HG02763 (cell line): ENCODE data around the gene HIRA.
"Not testable (repeated sequence)": the region's sequence is repeated elsewhere in the genome, so short reads cannot be mapped to it uniquely, and the experiment has no call there.

Source experiments
- ATAC-seq: cut with Tn5 transposase; IDR thresholded peaks from one replicate; pipeline ENCODE4 v1.9.1; 2021; ENCODE audit warnings: mild to moderate bottlenecking, moderate library complexity; ENCODE audit not compliant: unreplicated experiment

The HIRA gene

DNA sequence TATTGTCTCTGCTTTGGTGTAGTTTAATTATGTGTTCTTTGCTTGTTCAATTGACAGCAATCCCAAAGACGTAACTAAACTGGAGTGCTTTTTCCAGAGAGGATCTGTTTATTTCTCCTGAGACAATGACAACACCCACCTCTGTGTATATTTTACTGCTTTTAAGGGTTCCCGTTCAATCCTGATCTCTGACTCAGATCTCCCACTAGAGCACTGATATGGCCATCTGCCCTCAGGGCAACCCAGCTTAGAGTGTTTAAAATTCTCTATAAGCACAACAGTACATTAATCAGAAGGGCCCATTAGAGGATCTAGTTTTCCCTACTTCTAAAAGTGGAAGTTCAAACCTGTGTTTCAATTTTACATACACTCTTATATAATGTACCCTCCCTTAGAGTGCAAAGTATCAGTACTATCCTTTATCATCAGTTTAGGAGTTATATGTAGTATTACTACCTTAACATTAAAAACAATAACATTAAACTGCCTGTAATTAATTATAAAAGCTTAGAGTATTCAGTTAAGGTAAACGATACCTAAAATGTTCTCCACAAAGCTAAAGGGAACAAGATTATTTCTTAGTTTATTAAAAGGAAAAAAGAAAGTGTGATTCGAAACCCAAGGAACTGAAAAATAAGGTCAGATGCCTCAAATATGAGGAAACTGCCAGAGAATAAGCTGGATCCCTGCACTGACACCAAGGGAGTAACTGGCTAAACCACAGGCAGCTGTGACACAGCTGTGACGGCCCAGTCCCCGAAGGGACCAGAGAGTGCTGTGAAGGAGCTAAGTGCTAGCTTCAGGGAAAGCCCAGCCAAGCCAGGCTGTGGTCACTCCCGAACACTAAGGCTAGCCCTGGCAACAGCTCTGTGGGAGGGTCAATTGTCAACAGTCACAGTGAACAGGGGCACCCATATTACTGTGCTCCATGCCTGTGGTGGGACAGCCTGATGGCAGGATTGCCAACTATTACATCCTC, 32.2 kb upstream of the HIRA start:
- ATAC-seq = no peak

DNA sequence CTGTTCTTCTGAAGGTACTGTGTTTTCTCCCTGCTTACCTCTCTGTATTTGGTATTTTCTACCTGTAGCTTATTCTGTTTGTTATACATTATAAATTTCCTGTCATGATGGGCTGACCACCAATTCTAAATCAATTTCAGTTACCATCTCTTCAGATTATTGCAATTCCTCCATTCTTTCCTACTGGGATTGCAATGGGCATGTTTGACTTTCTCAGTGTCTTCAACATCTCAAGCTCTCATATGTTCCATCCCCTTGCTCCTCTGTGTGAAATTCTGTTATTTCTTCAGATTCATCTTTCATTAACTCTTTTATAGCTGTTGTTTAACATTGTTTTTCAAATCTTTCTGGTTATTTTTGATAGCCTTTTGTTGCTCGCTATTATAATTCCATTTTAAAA, 31.5 kb upstream of the HIRA start:
- ATAC-seq = no peak

DNA sequence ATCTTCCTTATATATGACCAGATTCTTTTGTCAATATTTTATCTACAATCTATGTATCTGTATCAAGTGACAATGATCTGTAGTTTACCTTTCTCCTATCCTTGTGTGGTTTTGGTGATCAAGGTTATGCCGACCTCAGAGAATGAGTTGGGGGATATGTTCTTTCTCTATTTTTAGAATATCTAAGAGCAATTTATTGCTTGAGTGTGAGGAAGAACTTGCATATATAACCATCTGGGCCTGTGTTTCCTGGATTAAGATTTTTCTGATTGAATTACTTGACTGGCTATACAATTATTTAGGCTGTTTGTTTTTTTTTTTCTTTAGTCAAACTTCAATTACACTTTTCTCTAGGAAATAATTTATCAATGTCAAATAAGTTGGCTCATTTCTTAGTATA, 30.0 kb upstream of the HIRA start:
- ATAC-seq = no peak

DNA sequence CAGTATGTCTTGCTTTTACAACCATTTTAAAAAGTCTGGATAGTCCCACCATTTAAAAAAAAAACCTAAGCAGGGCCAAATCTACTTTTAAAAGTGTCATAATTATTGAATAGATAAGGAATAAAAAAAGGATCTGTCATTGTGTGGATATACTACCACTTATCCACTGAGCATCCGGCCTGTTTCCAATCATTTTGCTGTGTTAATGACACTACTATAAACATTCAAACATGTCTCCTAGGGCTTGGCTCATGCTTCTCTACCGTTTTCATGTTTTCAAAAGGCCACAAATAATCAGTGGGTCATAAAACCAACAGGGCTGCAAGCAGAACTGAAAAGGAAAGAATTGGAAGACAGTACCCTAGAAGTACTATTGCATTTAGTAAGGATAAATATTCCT, 28.5 kb upstream of the HIRA start:
- no peak for ATAC-seq

DNA sequence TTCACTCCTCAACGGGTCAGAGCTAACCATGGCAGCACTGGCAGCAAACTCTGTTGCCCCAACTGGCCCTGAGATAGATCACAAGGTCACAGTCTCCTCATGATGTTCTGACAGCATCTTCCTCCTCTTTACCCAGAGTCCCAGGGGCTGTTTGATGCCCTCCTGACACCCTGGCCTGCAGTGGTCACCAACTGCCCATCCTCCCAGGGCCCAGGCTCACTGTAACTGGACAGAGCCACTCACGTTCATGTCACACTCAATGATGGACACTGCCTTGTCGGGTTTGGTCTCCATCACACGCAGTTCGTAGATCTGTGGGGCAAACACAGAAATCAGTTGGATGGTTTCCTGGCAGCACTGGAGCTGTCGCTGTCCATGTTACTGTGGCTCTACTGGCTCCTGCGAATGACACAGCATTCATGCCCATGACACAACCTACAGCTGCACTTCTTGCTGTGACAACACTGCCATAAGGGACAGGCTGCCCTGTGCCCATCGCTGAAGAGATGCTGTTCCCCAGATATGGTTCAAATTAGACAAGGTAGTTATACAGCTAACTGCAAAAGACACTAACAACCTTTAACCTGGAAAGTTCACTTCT, 26.4 kb upstream of the HIRA start:
- no peak for ATAC-seq

DNA sequence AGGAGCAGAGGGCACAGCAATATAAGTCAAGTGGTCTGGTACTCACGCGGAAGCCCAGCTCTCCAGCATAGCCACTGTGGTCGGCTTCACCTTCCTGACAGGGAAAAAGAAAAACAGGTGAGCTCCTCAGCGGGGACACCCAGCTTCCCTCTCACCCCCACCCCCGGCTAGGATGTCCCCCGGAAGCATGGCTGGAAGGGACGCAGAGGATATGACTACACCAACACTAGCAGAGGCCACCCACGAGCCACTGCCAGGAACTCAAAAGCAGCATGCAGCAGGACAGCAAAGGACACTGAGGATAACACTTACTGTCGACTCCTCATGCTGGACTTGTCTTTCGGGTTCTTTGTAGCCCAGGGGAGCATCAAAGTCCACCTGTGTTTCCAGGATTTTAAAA, 25.0 kb upstream of the HIRA start:
- no peak for ATAC-seq

DNA sequence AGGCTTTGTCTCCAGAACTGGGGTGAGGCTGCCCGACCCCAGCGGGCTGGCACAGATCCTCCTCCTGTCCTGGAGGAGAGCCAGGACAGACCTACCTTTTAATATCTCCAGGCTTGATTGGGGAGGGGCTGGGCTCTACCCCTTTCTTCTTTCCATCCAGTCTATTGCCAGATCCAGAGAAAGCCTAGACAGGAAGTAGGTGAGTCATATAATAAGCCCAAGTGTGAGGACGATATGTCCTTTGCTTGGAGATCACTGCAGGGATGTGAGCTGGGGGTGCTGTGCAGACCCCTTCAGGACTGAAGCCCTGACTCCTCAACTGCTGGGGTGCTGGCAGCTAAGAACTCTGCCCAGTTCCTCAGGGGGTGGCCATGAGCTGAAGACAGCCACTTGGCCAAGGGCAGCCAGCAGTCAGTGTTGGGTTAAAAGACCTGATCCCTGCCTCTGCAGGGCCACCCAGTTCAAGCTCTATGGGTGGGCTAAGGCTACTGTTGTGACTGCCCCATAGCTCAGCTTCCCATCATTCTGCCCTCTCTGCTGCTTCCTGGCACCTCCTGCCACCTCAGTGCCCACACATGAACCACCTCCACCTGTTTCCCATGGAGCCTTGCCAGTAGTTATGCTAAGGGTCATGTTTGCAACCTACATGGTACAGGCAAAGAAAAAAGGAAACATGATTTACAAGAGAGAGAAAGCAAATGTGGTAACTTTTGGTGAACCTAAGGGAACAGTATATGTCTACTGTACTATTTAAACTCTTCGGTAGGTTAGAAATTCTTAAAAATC, 24.2 kb upstream of the HIRA start:
- no peak for ATAC-seq

DNA sequence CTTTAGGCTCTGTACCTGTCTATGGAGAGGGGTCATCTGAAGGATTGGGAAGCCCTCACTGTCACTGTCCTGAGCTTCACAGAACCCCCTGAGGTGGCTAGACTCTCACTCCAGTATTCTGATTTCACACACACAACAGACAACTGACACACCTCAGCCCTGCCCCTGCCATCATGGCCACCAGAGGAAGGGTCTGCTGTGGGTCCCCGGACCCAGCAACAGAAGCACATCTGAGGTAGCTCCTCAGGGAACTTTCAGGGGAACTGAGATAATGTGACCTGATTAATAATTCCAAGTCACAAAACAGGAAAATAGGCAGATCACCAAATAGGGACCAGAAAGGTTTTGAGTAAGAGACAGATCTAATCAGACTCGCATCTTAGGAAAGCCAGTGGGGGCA, 23.5 kb upstream of the HIRA start:
- no peak for ATAC-seq

DNA sequence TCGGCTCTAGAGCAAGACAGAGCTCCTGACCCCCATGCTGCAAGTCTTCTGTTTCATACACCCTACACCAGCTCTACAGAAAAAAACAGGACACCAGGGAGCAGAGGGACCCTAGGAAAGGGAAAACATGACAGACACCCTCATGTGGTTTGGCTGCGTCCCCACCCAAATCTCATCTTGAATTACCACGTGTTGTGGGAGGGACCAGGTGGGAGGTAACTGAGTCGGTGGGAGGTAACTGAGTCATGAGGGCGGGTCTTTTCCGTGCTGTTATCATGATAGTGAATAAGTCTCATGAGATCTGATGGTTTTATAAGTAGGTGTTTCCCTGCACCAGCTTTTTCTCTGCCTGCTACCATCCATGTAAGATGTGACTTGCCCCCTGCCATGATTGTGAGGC, 22.6 kb upstream of the HIRA start:
- ATAC-seq = no peak

DNA sequence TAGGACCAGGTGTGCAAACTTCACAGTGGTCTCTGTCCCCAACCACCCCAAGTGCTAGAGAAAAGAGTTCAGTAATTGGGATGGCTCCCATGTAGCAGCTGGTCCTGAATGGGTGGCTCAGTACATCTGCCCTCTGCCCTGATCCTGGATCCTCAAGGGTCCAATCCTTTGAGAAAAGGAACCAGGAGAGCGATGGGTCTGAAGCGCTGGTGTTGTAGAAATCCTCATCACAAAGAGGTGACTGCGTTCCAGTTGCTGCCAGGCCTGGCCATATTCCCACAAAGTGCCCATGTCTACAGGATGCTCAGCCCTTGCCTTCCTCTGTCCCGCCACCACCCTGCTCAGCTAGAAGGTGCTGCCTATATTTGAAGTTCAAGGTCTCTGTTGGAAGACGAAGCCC, 22.2 kb upstream of the HIRA start:
- no peak for ATAC-seq

DNA sequence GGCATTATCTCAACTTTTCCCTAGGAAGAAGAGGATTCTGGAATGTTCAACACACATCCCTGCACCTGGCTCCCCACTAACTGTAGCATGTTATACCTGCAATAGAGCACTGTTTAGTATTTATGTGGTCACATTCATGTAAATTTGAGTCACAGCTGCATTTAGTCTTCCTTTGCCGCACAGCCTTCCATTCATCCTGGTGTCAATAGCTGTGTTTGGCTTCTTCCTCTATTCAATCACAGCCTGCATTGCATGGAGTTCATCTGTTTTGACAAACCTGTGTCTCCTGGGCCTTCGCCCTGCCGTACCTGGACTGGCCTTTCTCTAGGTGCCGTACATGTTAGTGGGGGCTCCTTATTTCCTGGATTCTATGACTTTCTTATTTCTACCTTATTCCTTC, 20.0 kb upstream of the HIRA start:
- no peak for ATAC-seq

DNA sequence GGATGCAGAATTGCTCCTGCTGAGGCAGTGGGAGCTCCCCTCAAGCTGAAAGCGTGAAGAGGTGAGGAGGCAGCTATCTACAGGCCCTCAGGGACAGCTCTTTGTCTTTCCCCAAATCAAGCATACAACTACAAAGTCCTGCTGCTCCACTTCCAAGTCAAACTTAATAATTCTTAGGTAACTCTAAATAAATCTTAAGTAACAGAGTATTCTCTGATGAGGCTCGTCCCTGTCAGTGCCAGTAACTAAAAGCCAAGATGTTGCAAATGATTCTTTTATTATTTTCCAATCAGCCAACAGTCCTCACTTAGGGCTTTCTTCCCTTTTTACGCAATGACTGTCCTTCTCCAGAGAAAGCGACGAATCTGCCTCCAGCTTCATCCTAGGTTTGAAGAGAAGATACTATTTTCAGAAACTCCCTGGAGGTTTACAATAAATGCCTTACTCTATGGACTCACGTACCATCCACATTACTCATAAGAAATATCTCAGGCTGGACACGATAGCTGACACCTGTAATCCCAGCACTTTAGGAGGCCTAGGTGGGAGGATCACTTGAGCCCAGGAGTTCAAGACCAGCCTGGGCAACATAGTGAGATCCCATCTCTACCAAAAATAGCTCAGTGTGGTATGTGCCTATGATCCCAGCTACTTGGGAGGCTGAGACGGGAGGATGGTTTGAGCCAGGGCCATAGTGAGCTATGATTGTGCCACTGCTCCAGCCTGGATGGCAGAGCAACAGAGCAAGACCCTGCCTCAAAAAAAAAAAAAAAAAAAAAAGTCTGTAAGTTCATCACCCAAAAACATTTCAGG, 19.0 kb upstream of the HIRA start:
- ATAC-seq = no peak

DNA sequence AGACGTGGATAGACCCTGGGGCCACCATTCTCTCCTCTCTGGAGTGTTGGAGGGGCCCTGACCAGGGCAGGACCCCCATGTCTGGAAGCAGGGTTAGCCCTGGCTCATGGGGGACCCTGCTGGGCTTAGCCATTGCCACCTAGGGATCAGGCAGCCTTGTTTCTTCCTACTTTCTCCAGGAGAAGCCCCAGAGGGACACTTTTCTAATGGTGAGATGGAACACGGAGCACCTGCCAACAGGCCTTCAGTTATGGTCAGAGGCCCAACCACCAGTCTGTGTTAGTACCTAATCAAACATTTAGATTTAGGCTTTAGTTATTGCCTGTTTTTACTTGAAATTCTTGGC, 17.9 kb upstream of the HIRA start:
- no peak for ATAC-seq

DNA sequence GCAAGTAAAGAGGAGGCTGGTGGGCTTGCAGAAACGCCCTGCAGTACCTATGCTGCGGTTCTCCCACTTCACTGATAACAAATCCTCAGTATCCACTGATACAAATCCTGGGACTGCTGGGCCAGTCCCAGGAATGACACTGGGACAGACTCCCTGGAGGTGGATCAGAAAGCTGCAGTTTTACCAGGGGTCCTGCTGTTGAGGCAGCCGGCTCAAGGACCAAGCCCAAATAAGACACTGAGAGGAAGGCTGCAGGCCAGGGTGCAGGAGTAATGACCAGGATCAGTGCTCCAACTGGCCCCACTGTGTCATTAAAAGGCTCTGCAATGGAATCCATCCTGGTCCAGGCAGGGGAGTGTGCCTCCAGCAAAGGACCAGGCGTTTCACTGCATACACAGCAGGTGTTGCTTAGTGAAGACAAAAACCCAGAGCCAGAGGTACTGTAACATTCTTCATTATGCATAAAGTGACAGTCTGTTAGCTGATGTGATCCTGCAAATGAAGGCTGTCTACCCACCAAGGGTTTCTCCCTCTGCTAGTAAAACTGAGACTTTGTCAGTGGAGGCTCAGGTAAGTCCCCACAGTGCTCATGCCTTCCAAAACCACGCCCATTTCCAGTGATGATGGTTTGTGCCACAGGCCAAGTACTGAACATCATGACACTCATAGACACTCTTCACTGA, 17.3 kb upstream of the HIRA start:
- no peak for ATAC-seq

DNA sequence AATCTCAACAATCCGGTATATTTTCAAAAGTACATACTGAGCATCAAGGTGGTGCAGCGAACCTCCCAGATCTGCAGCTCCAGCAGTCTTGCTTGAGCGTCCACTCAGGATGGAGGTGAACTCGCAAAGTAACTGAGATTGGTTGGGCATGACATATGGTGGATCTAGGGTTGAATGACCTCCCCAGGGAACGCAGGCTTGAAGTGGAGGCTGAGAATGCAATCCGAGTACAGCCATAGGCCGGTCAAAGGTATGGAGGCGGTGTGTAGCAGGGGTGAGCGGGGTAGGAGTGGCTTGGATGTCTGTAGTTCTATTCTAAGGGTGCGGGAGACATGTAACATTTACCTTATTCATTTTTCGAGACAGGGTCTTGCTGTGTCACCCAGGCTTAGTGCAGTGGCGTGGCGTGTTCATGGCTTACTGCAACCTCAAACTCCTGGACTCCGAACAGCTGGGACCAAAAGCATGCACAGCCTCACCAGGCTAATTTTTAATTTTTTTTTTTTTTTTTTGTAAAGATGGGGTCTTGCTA, 16.6 kb upstream of the HIRA start:
- peak; percentile 19 for ATAC-seq

DNA sequence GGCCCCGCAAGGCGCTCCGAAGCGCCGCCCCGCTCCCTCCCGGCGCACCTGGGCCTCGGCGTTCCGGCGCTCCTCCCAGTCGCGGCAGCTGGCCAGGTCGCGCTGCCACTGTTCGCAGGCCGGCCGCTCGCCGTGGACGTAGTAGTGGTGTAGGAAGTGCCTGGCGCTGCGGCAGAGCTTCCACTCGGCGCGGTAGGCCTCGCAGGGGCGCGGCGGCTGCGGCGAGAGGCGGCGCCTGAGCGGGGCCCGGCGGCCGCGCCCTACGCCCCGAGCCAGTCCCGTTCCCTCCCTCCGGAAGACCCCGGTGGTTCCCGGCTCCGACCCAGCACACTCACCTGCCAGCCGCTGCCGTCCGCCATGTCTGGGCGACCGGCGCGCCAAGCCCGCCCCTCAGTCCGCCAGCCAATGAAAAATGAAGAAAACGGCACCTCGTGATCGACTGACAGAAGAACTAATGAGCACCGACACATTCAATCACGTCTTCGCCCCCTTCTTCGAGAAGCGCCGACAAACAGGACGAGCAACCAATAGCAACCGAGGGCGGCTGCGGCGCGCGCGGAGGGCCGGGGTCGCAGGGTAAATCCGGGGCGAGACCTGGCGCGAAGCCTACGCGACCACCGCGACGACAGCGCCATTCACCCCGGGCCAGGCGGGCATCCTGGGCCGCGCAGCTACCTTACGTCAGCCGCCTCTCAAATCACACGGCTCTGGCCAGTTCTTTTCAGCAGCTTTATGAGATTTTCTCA, 16.0 kb upstream of the HIRA start, which contains the start of gene C22orf39:
TSS of gene C22orf39 (minus strand) at position 382 of the 746 bp plus-strand sequence. CDS start at position 359, 23 bp downstream.
- peak; percentile 84 for ATAC-seq

DNA sequence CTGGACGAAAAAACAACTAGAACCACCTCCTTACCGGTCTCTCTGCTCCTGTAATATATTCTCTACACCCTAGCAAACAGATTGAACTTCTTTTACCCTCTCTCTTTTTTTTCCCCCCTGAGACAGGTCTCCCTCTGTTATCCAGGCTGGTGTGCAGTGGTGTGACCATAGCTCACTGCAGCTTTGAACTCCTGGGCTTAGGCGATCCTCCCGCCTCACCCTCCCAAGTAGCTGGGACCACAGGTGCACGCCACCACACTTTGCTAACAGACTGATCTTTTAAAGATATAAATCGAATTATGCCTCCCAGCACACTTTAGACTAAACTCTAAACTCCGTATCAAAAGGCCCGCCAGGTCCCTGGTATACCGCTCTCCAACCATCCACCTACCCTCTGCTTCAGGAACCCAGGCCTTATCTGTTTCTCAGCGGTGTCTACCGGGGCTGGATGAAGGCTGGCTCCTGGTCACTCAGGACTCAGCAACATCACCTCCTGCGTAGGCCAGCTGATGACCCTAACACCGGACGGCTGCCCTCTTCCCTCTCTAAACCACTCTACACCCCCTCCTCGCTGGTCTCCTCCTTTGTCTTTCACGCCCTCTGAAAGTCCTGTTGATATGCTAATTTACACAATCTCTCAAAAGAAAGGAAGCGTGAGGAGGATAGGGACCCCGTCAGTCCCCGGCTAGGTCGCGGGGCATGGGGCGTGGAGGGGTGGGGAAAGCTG, 15.2 kb upstream of the HIRA start:
- no peak for ATAC-seq

DNA sequence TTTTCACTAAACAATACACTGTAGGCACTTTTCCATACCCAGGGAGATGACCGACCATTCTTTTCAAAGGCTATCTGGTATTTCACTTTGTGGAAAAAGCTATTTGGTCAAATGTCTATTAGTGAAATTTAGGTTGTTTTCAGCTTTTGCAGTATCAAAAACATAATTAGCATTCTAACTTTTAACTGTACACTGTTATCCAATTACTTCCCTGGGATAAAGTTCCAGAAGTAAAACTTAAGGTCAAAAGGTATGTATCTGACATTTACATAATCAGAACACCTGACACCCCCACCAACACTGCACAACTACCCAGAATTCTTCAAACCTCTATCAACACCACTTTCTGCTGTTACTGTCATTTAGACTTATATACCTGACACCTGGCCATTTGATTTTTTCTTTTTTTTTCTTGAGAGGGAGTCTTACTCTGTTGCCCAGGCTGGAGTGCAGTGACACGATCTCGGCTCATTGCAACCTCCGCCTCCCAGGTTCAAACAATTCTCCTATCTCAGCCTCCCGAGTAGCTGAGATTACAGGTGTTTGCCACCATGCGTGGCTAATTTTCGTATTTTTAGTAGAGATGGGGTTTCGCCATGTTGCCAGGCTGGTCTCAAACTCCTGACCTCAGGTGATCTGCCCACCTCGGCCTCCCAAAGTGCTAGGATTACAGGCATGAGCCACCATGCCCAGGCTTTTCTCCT, 13.9 kb upstream of the HIRA start:
- not testable (repeated sequence) for ATAC-seq
